GM19240 (cell line): ENCODE results near the gene AKAP13.

Experiments
- DNase-seq: peaks from one replicate; pipeline ENCODE4 v3.0.0; 2011; ENCODE audit warnings: low spot score; ENCODE audit not compliant: insufficient read length

Gene AKAP13

DNA sequence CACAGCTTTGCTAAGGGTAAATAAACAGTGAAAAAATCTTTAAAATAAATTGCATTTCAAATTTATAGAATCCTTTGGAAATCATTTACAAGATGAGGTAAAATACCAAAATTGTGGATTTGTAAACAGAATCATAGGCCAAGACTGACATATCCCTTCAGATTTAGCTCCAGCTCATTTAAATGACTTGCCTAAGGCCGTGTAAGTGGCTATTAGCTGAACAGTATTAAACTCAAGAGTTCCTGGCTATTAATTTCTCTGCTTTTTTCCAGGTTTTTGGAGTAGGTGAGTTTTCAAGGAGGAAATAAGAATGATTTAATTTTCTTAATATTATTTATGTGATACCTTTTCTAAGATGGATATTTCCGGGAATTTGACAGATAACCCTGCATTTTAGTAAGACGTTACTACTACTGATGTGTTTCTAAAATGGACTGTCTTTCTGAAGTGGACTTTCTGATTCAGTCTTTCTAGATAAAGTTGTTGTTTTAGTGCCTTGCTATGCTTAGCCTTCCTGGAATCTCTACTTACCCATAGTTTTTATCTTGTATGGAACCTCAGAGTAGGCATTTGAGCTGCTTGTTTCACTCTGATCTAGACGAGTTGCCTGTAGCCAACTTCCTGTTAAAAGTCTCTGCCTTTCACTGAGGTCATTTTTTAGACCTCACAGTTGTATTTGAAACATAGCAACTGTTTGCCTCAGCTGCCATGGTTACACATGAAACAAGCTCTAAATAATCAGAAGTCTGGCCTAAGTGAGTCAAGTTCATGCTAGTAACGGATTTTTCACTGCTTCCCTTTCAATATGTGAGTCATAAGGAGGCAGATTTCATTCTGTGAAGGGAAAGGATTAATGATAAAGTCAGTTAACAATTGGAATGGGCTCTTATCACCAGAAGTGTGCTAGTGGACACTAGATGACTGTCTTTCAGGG lies 287.4 kb downstream of the AKAP13 start:
- DNase-seq: peak; percentile 15

GRCh38 chr15:85671156-85671555 lies 290.8 kb downstream of the AKAP13 start:
- DNase-seq: no peak

DNA sequence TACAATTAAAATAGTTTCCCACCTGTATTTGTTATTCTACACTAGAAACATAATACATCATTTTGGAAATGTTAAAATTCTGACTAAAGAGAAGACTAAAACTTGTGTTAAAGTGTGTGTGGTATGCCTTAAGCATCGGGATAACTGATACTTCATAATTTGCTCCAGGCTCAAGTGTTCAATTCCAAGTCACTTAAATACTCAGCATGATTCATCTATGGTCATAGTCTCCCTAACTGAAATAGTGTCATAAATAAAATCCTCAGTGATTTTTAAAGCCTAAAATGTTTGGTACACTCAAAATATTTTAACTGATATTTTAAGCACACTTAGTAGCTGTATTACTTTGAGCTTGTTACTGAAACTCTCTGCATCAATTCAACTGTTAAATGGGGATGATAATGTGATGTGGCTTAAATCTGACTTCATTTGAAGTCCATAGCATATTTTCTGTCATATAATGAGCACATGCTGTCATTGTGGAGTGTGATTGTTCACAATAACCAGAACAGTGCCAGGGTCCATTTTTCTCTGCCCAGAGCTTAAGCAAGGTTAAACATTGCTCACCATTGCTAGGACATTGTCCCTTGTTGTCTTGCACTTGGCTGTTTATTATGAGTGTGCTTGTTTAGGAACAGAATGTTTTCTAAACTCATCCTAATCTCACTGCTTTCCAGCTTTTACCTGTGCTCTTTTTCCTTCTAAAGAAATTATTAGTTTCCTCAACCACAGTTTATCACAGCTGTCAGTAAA lies 292.1 kb downstream of the AKAP13 start:
- no peak for DNase-seq

DNA sequence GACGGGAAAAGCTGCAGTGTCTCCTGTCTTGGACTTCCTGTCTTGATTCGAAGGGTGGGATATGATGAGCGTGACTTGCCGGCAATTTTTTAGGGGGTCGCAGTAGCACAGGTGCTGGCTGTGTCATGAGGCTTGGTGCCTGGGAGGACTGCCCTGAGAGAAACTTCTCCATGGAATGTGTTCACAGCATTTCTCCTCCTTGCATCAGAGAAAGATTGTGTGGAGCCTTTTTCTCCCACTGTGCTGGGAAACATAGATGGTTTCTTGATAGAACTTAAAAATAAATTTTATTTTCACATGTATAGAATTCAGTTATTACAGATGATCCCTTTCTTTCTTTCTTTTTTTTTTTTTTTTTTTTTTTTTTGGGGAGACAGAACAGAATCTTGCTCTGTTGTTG lies 292.9 kb downstream of the AKAP13 start:
- no peak for DNase-seq

GRCh38 chr15:85676342-85677098 lies 296.1 kb downstream of the AKAP13 start:
- no peak for DNase-seq

- no peak for DNase-seq
These were observed 298.8 kb downstream of the AKAP13 start for GRCh38 chr15:85679231-85679630.

GRCh38 chr15:85681386-85681785 lies 301.0 kb downstream of the AKAP13 start:
- DNase-seq: no peak

- DNase-seq: no peak
These were observed 303.8 kb downstream of the AKAP13 start for GRCh38 chr15:85684174-85684710.

DNA sequence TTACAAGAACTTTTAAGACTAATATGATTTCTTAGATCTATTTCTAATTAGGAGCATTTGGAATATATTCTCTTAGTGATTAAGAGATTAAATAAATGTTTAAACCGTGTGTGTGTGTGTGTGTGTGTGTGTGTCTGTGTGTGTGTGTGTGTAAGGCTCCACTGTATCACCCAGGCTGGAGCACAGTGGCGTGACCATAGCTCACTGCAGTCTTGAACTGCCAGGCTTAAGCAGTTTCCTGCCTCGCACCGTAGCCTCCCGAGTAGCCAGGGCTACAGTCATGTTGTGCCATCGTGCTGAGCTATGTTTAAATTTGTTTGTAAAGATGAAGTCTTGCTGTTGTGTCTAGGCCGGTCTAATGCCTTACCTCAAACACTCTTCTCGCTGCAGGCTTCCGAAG lies 305.0 kb downstream of the AKAP13 start:
- DNase-seq: no peak

- no peak for DNase-seq
These were observed 306.9 kb downstream of the AKAP13 start for GRCh38 chr15:85687329-85687728.

DNA sequence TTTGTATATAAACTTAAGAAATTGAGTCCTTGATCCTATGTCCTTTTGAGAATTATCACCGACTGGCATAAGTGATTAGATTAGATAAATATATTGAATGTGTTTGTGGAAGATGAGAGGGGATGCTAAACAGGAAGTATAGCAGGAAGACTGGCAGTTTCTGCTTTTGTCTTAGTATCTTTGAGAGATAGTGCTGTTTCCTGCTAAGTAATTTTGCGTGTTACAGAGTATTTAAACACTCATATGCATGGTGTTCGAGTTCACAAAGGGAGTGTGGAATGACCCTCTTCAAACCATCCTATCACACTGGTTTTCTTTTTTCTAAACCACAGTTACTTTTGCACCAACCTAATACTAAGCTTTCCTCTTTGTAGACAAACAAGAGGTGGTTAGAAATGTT lies 308.3 kb downstream of the AKAP13 start:
- no peak for DNase-seq

- DNase-seq: no peak
These were observed 309.3 kb downstream of the AKAP13 start for GRCh38 chr15:85689729-85690128.

GRCh38 chr15:85690561-85691231 lies 310.3 kb downstream of the AKAP13 start:
- DNase-seq: no peak

DNA sequence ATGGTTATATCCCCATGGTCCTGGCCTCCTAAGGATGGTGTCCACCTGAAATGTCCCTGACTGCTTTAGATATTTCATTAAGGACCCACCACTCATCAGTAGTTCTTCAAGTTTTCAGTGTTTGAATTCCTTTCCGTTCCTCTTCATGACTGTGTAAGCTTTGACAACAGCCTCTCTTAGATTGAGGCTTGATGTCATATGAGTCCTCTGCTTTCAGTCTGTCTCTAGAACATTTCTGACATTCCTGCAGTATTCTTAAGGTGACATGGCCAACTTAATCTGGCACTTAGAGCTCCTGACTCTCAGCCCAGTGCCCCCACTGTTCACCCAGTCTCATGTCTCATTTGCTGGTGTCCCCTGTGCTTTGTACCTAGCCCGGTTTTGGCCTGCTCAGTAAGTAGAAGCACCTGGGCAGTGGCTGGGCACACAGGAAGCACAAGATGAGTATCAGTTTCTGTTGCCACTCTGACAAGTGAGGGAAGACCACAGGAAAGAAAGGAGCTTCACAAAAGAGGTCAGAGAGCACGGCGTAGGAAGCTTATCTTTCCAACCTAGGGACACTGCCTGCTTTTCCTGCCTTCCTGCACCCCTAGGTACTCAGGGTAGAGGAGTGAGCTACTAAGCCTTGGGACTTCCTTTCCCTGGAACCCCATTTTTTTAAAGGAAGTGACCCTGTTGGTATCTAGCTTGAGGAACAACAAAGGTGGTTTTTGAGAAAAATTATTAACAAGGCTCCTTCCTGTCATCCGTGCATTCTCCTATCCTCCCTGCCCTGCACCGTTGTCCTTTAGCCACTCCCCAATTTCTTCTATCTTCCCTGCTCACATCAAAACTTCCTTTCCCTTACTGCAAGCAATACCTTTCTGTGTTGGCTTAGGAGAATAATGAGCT lies 311.2 kb downstream of the AKAP13 start:
- DNase-seq: no peak

GRCh38 chr15:85692321-85692720 lies 311.9 kb downstream of the AKAP13 start:
- no peak for DNase-seq

- no peak for DNase-seq
These were observed 312.5 kb downstream of the AKAP13 start for GRCh38 chr15:85692873-85693272.

DNA sequence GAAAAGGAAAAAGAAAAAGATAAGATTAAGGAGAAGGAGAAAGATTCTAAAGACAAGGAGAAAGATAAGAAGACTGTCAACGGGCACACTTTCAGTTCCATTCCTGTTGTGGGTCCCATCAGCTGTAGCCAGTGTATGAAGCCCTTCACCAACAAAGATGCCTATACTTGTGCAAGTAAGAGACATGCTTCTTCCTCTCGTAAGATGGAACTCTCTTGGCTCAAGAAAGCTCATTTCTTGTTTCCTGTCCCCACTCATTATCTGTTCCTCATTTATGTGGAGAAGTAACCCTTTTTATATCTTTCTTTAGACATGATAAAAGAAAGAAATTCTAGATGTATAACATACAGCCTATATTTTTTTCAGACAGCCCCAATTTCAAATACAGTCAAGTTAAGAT lies 312.9 kb downstream of the AKAP13 start:
- no peak for DNase-seq

DNA sequence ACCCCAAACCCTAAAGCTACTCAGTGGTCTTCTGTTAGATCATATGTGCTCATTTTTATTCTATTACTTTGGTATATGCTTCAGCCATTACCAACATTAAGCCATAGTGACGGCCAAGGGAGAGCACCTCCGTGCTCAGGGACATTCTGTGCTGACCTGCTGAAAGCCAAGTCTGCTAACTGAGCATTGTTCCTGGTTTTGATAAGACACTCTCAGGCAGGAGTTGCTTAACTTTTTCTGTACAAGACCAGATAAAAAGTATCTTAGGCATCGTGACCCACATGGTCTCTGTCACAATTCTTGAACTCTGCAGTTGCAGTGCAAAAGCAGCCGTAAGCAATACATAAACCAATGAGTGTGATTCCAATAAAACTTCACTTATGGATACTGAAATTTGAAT lies 313.7 kb downstream of the AKAP13 start:
- DNase-seq: no peak

- no peak for DNase-seq
These were observed 320.4 kb downstream of the AKAP13 start for GRCh38 chr15:85700767-85701166.
